ENCODE results near the gene PHF20.
A peak's percentile ranks its signal among the peaks of the same experiment; 100 is the strongest.
"Not testable (repeated sequence)": the region's sequence is repeated elsewhere in the genome, so short reads cannot be mapped to it uniquely, and the experiment has no call there.

The PHF20 gene

DNA sequence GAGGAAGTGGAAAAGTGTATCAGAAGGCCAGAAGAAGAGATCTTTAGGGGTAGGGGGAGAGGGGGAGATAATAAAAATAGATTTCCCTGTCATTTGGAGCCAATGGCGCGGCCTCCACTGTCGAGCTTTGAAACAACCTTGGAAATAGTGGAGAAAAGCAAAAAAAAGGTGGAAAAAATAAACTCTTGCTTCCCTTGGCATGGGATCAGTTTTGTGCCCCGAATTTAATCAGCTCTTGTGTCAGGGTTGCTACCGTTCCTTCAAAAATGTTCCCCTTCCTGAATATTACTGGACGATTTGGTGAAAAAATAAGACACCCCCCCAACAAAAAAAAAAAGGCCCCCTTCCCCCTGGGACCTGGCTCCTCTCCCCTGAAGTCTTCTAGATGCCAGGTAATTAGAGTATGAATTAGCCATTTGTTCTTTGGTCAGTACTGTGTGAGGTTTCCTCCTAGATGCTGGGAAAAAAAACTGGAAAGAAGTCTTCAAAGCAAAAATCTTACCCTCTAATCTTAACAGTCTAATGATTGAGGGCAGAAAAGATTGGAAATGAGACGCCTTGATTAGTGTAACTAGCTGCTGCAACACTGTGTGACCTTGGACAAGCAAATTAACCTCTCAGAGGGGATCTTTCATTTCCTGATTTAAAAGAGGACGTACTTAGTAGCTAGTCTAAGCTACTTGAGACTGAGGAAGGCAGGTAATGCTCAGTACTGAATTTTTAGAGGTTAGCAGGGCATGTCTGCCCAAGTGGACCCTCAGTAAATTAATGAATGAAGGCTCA, 28.9 kb upstream of the PHF20 start:
- no peaks in the 10 kb centered on the region for H3K9me3 ChIP-seq (ENCODE audit: control insufficient read depth, low read length)
- peak overlapping the region; percentile 99 for H3K9ac ChIP-seq (ENCODE audit: low read length)
- H3K27me3 ChIP-seq (replicated peaks; ENCODE audit: control insufficient read depth, insufficient read depth, low read length): no peaks in the 10 kb centered on the region
- H3K36me3 ChIP-seq (ENCODE audit: control insufficient read depth, insufficient read depth, low read length, severe bottlenecking): peaks cover 29% of the 10 kb centered on the region
- peak overlapping the region; percentile 95 for H3K4me3 ChIP-seq (ENCODE audit: low read length)
- peaks cover 34% of the 10 kb centered on the region for H3K4me1 ChIP-seq (ENCODE audit: control insufficient read depth, insufficient read depth, low read length)
- peak; percentile 32 for DNase-seq (ENCODE audit: low read depth)

DNA sequence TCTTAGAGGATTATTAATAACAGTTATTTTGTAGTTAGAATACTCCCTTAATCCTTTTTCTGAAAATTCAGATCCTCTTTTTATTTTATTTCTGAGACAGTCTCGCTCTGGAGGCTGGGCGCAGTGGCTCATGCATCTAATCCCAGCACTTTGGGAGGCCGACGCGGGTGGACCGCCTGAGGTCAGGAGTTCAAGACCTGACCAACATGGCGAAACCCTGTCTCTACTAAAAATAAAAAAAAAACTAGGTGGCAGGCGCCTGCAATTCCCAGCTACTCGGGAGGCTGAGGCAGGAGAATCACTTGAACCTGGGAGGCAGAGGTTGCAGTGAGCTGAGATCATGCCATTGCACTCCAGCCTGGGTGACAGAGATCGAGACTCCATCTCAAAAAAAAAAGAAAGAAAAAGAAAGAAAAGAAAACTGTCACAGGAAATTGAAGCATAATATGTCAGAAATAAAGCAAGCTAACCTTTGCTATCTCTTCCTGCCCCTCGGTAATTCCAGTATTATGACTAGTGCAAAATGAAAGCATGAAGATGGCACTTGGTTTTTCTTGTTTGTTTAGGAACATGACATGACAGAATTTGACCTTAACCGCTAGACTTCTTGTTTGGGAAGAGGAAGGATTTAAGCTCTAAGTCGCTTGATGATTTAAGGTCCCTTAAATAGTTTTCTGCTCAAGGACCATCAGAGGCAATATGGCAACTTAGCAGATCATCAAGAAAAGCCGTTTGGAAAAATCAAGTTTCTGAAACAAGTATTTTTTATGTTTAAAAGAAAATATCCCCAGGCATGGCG, 27.9 kb upstream of the PHF20 start:
- peaks cover 27% of the 10 kb centered on the region for H3K4me1 ChIP-seq (ENCODE audit: control insufficient read depth, insufficient read depth, low read length)
- DNase-seq (ENCODE audit: low read depth): no peak
- H3K27me3 ChIP-seq (replicated peaks; ENCODE audit: control insufficient read depth, insufficient read depth, low read length): no peaks in the 10 kb centered on the region
- H3K9me3 ChIP-seq (ENCODE audit: control insufficient read depth, low read length): no peaks in the 10 kb centered on the region
- H3K36me3 ChIP-seq (ENCODE audit: control insufficient read depth, insufficient read depth, low read length, severe bottlenecking): peaks cover 19% of the 10 kb centered on the region
- peak overlapping the region; percentile 99 for H3K9ac ChIP-seq (ENCODE audit: low read length)
- peak overlapping the region; percentile 95 for H3K4me3 ChIP-seq (ENCODE audit: low read length)

DNA sequence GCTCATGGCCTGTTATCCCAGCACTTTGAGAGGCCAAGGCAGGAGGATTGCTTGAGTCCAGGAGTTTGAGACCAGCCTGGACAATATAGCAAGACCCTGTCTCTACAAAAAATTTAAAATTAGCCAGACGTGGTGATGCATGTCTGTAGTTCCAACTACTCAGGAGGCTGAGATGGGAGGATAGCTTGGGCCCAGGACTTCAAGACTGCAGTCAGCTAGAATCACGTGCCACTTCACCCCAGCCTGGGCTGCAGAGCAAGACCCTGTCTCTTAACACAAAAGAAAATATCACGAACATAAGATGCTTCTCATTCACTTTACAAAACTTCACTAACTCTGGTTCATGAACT, 27.3 kb upstream of the PHF20 start:
- H3K27me3 ChIP-seq (replicated peaks; ENCODE audit: control insufficient read depth, insufficient read depth, low read length); H3K9me3 ChIP-seq (ENCODE audit: control insufficient read depth, low read length); DNase-seq (ENCODE audit: low read depth); H3K9ac ChIP-seq (ENCODE audit: low read length); H3K4me3 ChIP-seq (ENCODE audit: low read length): not testable (repeated sequence)
- peaks cover 13% of the 10 kb centered on the region for H3K36me3 ChIP-seq (ENCODE audit: control insufficient read depth, insufficient read depth, low read length, severe bottlenecking)
- H3K4me1 ChIP-seq (ENCODE audit: control insufficient read depth, insufficient read depth, low read length): peaks cover 21% of the 10 kb centered on the region

DNA sequence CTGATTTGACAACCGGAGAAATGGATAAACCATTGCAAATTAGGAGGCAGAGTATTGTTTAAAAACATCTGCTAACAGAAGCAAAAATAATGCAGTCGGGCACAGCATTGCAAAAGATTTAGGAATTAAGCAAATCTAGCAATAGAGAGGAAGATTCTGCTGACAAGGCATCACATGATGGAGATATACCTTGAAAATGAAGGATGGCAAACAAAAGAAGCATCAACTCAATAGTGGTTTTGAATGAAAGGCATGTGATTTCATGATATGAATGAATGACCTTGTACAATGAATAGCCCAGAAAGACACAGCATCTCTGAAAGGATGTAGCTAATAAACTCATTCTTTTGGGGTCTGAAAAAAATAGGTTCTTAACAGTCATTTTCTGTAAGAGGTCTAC, 21.2 kb upstream of the PHF20 start:
- H3K9me3 ChIP-seq (ENCODE audit: control insufficient read depth, low read length): no peaks in the 10 kb centered on the region
- H3K9ac ChIP-seq (ENCODE audit: low read length): no peak overlapping the region
- peaks cover 13% of the 10 kb centered on the region for H3K4me1 ChIP-seq (ENCODE audit: control insufficient read depth, insufficient read depth, low read length)
- DNase-seq (ENCODE audit: low read depth): no peak
- H3K27me3 ChIP-seq (replicated peaks; ENCODE audit: control insufficient read depth, insufficient read depth, low read length): no peaks in the 10 kb centered on the region
- H3K36me3 ChIP-seq (ENCODE audit: control insufficient read depth, insufficient read depth, low read length, severe bottlenecking): no peaks in the 10 kb centered on the region
- H3K4me3 ChIP-seq (ENCODE audit: low read length): no peak overlapping the region

DNA sequence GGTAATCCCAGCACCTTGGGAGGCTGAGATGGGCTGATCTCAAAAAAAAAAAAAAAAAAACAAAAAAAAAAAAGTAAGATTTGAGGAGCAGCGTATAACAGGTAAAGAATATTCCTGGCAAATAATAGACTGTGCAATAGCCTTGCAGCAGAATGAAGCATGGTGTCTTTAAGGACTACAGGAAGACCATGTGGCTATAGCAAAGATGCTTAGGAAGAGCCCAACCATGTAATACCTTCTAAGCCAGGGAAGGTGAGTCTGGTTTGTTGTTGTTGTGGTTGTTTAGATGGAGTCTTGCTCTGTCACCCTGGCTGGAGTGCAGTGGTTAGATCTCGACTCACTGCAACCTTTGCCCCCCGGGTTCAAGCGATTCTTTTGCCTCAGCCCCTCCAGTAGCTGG, 15.4 kb upstream of the PHF20 start:
- Histone ChIP-seq H3K4me3 (ENCODE audit: low read length) (no peak overlapping the region), H3K9me3 (ENCODE audit: control insufficient read depth, low read length) (no peaks in the 10 kb centered on the region)
- DNase-seq (ENCODE audit: low read depth): no peak

DNA sequence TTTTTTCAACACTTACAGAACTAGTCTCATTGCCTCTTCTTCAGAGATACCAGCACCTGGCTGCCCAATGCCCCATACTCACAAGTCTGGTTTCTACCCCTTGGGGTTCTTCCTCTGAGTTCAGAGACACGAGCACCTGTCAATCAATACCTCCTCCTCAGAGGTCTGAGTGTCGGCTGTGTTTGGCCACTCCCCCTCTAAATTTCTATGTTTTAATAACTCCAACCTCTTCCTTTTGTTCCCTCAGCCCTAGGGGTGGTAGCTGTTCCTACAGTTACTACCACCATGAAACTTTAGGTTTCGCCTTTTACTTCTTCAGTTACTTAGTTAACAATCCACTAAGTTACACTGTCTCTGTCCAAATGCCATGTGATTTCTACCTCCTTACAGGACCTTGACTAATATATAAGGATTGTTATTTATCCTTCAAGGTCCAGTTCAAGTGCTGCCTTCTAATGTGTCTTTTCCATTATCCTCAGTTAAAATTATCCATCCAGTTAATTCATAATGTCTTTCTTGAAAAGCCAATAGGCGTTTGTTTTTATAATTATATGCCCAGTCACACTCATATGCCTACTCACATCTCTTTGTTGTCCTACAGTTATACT, 14.6 kb upstream of the PHF20 start:
- H3K9me3 ChIP-seq (ENCODE audit: control insufficient read depth, low read length): no peaks in the 10 kb centered on the region
- DNase-seq (ENCODE audit: low read depth): no peak
- H3K9ac ChIP-seq (ENCODE audit: low read length): no peak overlapping the region
- H3K4me3 ChIP-seq (ENCODE audit: low read length): no peak overlapping the region
- no peaks in the 10 kb centered on the region for H3K27me3 ChIP-seq (replicated peaks; ENCODE audit: control insufficient read depth, insufficient read depth, low read length)
- H3K36me3 ChIP-seq (ENCODE audit: control insufficient read depth, insufficient read depth, low read length, severe bottlenecking): no peaks in the 10 kb centered on the region
- H3K4me1 ChIP-seq (ENCODE audit: control insufficient read depth, insufficient read depth, low read length): peaks cover 7% of the 10 kb centered on the region

More for the DNA sequence above, 15.4 kb upstream of the PHF20 start:
- Histone ChIP-seq H3K4me1 (ENCODE audit: control insufficient read depth, insufficient read depth, low read length) (peaks cover 7% of the 10 kb centered on the region), H3K9ac (ENCODE audit: low read length) (no peak overlapping the region), H3K36me3 (ENCODE audit: control insufficient read depth, insufficient read depth, low read length, severe bottlenecking) (no peaks in the 10 kb centered on the region), H3K27me3 (replicated peaks; ENCODE audit: control insufficient read depth, insufficient read depth, low read length) (no peaks in the 10 kb centered on the region)

DNA sequence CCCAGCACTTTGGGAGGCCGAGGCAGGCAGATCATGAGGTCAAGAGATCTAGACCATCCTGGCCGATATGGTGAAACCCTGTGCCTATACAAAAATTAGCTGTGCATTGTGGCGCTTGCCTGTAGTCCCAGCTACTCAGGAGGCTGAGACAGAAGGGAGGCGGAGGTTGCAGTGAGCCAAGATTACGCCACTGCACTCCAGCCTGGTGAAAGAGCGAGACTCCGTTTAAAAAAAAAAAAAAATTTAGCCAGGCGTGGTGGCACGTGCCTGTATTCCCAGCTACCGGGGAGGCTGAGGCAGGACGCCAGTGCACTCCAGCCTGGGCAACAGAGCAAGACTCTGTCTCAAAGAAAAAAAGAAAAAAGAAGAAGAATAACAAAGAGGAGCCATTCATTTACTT, 10.3 kb upstream of the PHF20 start:
- H3K4me3 ChIP-seq (ENCODE audit: low read length); H3K9me3 ChIP-seq (ENCODE audit: control insufficient read depth, low read length); H3K4me1 ChIP-seq (ENCODE audit: control insufficient read depth, insufficient read depth, low read length); DNase-seq (ENCODE audit: low read depth); H3K9ac ChIP-seq (ENCODE audit: low read length); H3K27me3 ChIP-seq (replicated peaks; ENCODE audit: control insufficient read depth, insufficient read depth, low read length); H3K36me3 ChIP-seq (ENCODE audit: control insufficient read depth, insufficient read depth, low read length, severe bottlenecking): not testable (repeated sequence)

DNA sequence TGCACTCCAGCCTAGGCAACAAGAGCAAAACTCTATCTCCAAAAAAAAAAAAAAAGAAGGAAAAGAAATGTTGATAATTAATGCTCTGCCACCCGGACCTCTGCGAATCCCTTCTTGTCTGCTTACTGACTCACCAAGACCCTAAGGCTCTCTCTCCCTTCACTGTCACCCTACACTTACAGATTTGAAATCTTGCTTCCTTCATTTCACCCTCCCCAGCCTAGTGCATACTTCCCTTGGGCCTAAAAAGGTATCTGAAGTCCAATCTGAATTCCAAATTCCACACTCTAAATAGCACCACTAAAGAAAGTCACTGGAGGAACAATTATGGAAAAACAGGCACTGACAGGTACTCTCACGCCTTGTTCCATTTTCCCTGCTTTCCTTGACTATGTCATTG, 9.4 kb upstream of the PHF20 start:
- H3K9me3 ChIP-seq (ENCODE audit: control insufficient read depth, low read length): no peaks in the 10 kb centered on the region
- no peak overlapping the region for H3K4me3 ChIP-seq (ENCODE audit: low read length)
- H3K27me3 ChIP-seq (replicated peaks; ENCODE audit: control insufficient read depth, insufficient read depth, low read length): no peaks in the 10 kb centered on the region
- H3K36me3 ChIP-seq (ENCODE audit: control insufficient read depth, insufficient read depth, low read length, severe bottlenecking): no peaks in the 10 kb centered on the region
- H3K9ac ChIP-seq (ENCODE audit: low read length): no peak overlapping the region
- DNase-seq (ENCODE audit: low read depth): no peak
- no peaks in the 10 kb centered on the region for H3K4me1 ChIP-seq (ENCODE audit: control insufficient read depth, insufficient read depth, low read length)

DNA sequence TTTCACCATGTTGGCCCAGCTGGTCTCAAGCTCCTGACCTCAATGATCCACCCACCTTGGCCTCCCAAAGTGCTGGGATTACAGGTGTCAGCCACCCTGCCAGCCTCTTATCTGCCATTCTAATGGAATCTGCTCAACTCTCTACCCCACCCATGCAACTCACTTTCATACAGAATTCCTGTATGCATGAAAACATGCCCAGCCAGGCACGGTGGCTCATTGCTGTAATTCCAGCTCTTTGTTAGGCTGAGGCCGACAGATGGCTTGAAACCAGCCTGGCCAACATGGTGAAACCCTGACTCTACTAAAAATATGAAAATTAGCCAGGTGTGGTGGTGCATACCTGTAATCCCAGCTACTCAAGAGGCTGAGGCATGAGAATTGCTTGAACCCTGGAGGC, 6.9 kb upstream of the PHF20 start:
- H3K4me3 ChIP-seq (ENCODE audit: low read length); H3K36me3 ChIP-seq (ENCODE audit: control insufficient read depth, insufficient read depth, low read length, severe bottlenecking); DNase-seq (ENCODE audit: low read depth); H3K27me3 ChIP-seq (replicated peaks; ENCODE audit: control insufficient read depth, insufficient read depth, low read length); H3K9ac ChIP-seq (ENCODE audit: low read length); H3K9me3 ChIP-seq (ENCODE audit: control insufficient read depth, low read length): not testable (repeated sequence)
- H3K4me1 ChIP-seq (ENCODE audit: control insufficient read depth, insufficient read depth, low read length): peaks cover 22% of the 10 kb centered on the region

DNA sequence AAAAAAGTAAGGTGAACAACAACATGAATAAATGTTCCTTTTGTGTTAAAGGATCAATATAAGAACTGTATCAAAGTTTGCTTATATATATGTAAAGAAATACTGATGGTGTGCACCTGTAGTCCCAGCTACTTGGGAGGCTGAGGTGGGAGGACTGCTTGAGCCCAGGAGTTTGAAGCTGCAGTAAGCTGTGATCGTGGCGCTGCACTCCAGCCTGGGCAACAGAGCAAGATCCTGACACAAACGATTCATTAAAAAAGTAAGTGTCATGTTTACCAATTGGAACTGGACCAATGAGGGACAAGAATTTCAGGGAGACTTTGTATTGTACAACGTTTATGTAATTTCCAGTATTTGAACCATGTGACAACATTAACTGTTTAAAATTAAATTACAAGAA, 5.0 kb upstream of the PHF20 start:
- H3K27me3 ChIP-seq (replicated peaks; ENCODE audit: control insufficient read depth, insufficient read depth, low read length): no peaks in the 10 kb centered on the region
- H3K4me1 ChIP-seq (ENCODE audit: control insufficient read depth, insufficient read depth, low read length): peaks cover 23% of the 10 kb centered on the region

DNA sequence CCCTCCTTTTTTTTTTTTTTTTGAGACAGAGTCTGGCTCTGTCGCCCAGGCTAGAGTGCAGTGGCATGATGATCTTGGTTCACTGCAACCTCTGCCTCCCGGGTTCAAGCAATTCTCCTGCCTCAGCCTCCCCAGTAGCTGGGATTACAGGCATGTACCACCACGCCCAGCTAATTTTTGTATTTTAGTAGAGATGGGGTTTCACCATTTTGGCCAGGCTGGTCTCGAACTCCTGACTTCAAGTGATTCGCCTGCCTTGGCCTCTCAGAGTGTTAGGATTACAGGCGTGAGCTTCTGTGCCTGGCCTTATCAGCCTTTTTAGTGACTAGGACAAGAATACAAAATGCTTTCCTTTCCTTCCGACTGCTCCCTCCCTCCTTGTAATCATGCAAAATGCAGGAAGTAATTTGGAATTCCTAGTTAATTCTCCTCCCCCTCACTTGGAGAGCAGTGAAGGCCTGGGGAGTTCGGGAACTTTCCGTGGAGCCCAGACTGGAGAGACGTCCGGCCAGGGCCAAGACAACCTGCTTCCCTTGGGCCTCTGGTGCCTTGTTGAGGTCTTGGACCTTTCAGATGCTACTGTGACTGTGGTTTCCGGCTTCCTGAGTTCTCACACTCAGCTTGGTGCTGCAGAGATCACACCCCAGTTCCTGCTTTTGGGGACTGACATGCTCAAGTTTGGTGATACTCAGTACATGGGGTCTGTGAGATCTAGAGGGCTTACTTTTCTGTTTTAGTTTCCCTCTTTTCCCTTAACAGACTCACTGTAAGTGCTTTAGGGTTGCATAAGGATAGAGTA, 3.9 kb upstream of the PHF20 start:
- peak overlapping the region; percentile 50 for H3K9ac ChIP-seq (ENCODE audit: low read length)
- peak overlapping the region; percentile 50 for H3K4me3 ChIP-seq (ENCODE audit: low read length)
- DNase-seq (ENCODE audit: low read depth): no peak
- no peaks in the 10 kb centered on the region for H3K36me3 ChIP-seq (ENCODE audit: control insufficient read depth, insufficient read depth, low read length, severe bottlenecking)
- H3K27me3 ChIP-seq (replicated peaks; ENCODE audit: control insufficient read depth, insufficient read depth, low read length): no peaks in the 10 kb centered on the region
- H3K4me1 ChIP-seq (ENCODE audit: control insufficient read depth, insufficient read depth, low read length): peaks cover 27% of the 10 kb centered on the region
- H3K9me3 ChIP-seq (ENCODE audit: control insufficient read depth, low read length): no peaks in the 10 kb centered on the region

More for the DNA sequence above, 5.0 kb upstream of the PHF20 start:
- no peak overlapping the region for H3K4me3 ChIP-seq (ENCODE audit: low read length)
- no peaks in the 10 kb centered on the region for H3K9me3 ChIP-seq (ENCODE audit: control insufficient read depth, low read length)
- H3K36me3 ChIP-seq (ENCODE audit: control insufficient read depth, insufficient read depth, low read length, severe bottlenecking): no peaks in the 10 kb centered on the region
- DNase-seq (ENCODE audit: low read depth): no peak
- H3K9ac ChIP-seq (ENCODE audit: low read length): no peak overlapping the region
